ENCODE results near the gene SLC31A2. TPM values are rescaled to one million over a fixed set of nuclear protein-coding genes. Genes with fewer than 3 reads are reported as not detected.

SLC31A2 gene
- total RNA-seq, 1 donor from 2014 or later: 7.6 TPM

- H3K4me3 Mint-ChIP-seq: no peak overlapping the region
- H3K36me3 Mint-ChIP-seq: peaks cover 25% of the 10 kb centered on the region
- H3K4me1 Mint-ChIP-seq (ENCODE audit: unreplicated experiment): no peaks in the 10 kb centered on the region
- no peaks in the 10 kb centered on the region for H3K9me3 Mint-ChIP-seq
- H3K27me3 Mint-ChIP-seq: no peaks in the 10 kb centered on the region
- no peak overlapping the region for H3K27ac Mint-ChIP-seq
- TF ChIP-seq CTCF (conservative IDR thresholded peaks at IDR 0.05): no peak
- DNase-seq (ENCODE audit: extremely low spot score, unreplicated experiment): no peak
Observed at GRCh38 chr9:113183956-113184488, 33.2 kb downstream of the SLC31A2 start.

- Mint-ChIP-seq H3K36me3 (peaks cover 25% of the 10 kb centered on the region), H3K27me3 (no peaks in the 10 kb centered on the region), H3K27ac (no peak overlapping the region), H3K9me3 (no peaks in the 10 kb centered on the region), H3K4me3 (no peak overlapping the region), H3K4me1 (ENCODE audit: unreplicated experiment) (no peaks in the 10 kb centered on the region)
- DNase-seq (ENCODE audit: extremely low spot score, unreplicated experiment): no peak
- TF ChIP-seq CTCF (conservative IDR thresholded peaks at IDR 0.05): no peak
Observed at GRCh38 chr9:113184539-113184938, 33.7 kb downstream of the SLC31A2 start.

GRCh38 chr9:113185271-113185670, 34.5 kb downstream of the SLC31A2 start:
- Mint-ChIP-seq H3K4me1 (ENCODE audit: unreplicated experiment) (no peaks in the 10 kb centered on the region), H3K27me3 (no peaks in the 10 kb centered on the region), H3K4me3 (no peak overlapping the region), H3K27ac (no peak overlapping the region), H3K36me3 (peaks cover 29% of the 10 kb centered on the region), H3K9me3 (no peaks in the 10 kb centered on the region)
- TF ChIP-seq CTCF (conservative IDR thresholded peaks at IDR 0.05): no peak
- no peak for DNase-seq (ENCODE audit: extremely low spot score, unreplicated experiment)

GRCh38 chr9:113186137-113186755, 35.4 kb downstream of the SLC31A2 start:
- Mint-ChIP-seq H3K36me3 (peaks cover 30% of the 10 kb centered on the region), H3K27ac (no peak overlapping the region), H3K4me1 (ENCODE audit: unreplicated experiment) (no peaks in the 10 kb centered on the region), H3K4me3 (no peak overlapping the region), H3K27me3 (no peaks in the 10 kb centered on the region), H3K9me3 (no peaks in the 10 kb centered on the region)
- TF ChIP-seq CTCF (conservative IDR thresholded peaks at IDR 0.05): no peak
- DNase-seq (ENCODE audit: extremely low spot score, unreplicated experiment): no peak

- Mint-ChIP-seq H3K4me3 (no peak overlapping the region), H3K4me1 (ENCODE audit: unreplicated experiment) (no peaks in the 10 kb centered on the region)
Observed at GRCh38 chr9:113187929-113188595, 37.3 kb downstream of the SLC31A2 start.

More at GRCh38 chr9:113187929-113188595, 37.3 kb downstream of the SLC31A2 start:
- no peak for TF ChIP-seq CTCF (conservative IDR thresholded peaks at IDR 0.05)
- Mint-ChIP-seq H3K36me3 (peaks cover 24% of the 10 kb centered on the region), H3K9me3 (no peaks in the 10 kb centered on the region), H3K27me3 (no peaks in the 10 kb centered on the region), H3K27ac (peak overlapping the region; percentile 44)
- DNase-seq (ENCODE audit: extremely low spot score, unreplicated experiment): no peak

Data from type B pancreatic cell (in vitro differentiated cells).